ENCODE measurements around the gene LGI2.

DNA sequence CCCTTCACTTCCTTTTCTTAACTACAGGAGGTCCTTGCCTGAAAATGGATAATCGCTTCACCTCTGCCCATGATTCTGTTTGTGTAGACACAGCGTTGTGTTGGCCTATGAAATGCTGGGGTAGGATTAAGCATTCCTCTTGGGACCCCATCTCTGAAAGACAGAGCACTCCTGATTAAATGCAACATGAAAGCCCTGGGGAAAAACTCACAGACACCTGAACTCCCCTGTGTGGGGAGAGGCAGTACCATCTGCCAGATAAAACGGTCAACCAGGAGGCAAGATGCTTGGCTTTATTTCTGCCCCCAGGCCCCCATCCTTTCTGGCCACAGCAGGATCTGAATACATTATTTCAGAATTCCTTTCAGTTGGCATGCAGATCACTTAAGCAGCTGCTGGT, 1.9 kb downstream of the LGI2 start:
- TF ChIP-seq, protein P1, sequence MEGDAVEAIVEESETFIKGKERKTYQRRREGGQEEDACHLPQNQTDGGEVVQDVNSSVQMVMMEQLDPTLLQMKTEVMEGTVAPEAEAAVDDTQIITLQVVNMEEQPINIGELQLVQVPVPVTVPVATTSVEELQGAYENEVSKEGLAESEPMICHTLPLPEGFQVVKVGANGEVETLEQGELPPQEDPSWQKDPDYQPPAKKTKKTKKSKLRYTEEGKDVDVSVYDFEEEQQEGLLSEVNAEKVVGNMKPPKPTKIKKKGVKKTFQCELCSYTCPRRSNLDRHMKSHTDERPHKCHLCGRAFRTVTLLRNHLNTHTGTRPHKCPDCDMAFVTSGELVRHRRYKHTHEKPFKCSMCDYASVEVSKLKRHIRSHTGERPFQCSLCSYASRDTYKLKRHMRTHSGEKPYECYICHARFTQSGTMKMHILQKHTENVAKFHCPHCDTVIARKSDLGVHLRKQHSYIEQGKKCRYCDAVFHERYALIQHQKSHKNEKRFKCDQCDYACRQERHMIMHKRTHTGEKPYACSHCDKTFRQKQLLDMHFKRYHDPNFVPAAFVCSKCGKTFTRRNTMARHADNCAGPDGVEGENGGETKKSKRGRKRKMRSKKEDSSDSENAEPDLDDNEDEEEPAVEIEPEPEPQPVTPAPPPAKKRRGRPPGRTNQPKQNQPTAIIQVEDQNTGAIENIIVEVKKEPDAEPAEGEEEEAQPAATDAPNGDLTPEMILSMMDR (conservative IDR thresholded peaks at IDR 0.05 in 1 of 2, IDR thresholded peaks at IDR 0.05 in 1 of 2; ENCODE audit: extremely low read depth in 1 of 2, insufficient read depth in 1 of 2, low read depth in 1 of 2, low read length in 2 of 2), result no peak
- no peak for TF ChIP-seq EZH2 (IDR thresholded peaks at IDR 0.05; ENCODE audit: borderline replicate concordance, low read length)
